GM18873 (cell line): ENCODE measurements around the gene LINC00305.

ENCODE experiments used
- ATAC-seq: cut with Tn5 transposase; IDR thresholded peaks from one replicate; pipeline ENCODE4 v1.9.1; 2021; ENCODE audit warnings: mild to moderate bottlenecking, moderate library complexity, moderate number of reproducible peaks; ENCODE audit not compliant: unreplicated experiment, low FRiP score

LINC00305 gene

GRCh38 chr18:64116571-64117175 is 32.2 kb downstream of the LINC00305 start:
- ATAC-seq, result no peak

GRCh38 chr18:64115881-64116280 is 33.0 kb downstream of the LINC00305 start:
- ATAC-seq, result no peak

GRCh38 chr18:64111950-64112349 is 36.9 kb downstream of the LINC00305 start:
- no peak for ATAC-seq

GRCh38 chr18:64110692-64111480 is 38.0 kb downstream of the LINC00305 start:
- no peak for ATAC-seq

GRCh38 chr18:64103986-64104385 is 44.9 kb downstream of the LINC00305 start:
- ATAC-seq, result no peak

GRCh38 chr18:64100116-64100922 is 48.6 kb downstream of the LINC00305 start:
- ATAC-seq, result peak; percentile 53

GRCh38 chr18:64099244-64099643 is 49.6 kb downstream of the LINC00305 start:
- ATAC-seq, result no peak

GRCh38 chr18:64097497-64097896 is 51.4 kb downstream of the LINC00305 start:
- ATAC-seq, result no peak

GRCh38 chr18:64095056-64095455 is 53.8 kb downstream of the LINC00305 start:
- ATAC-seq, result no peak

GRCh38 chr18:64094210-64094609 is 54.7 kb downstream of the LINC00305 start:
- no peak for ATAC-seq

- ATAC-seq, result peak; percentile 43
Measured at GRCh38 chr18:64091526-64091925, 57.4 kb downstream of the LINC00305 start.

GRCh38 chr18:64090876-64091275 is 58.0 kb downstream of the LINC00305 start:
- ATAC-seq, result peak; percentile 60

GRCh38 chr18:64083916-64084315 is 65.0 kb downstream of the LINC00305 start:
- ATAC-seq, result no peak

- ATAC-seq, result no peak
Measured at GRCh38 chr18:64082513-64082912, 66.4 kb downstream of the LINC00305 start.

GRCh38 chr18:64082054-64082453 is 66.8 kb downstream of the LINC00305 start:
- ATAC-seq, result no peak

GRCh38 chr18:64073971-64074370 is 74.9 kb downstream of the LINC00305 start:
- no peak for ATAC-seq

GRCh38 chr18:64055019-64055418 is 93.9 kb downstream of the LINC00305 start:
- ATAC-seq, result no peak

- ATAC-seq, result no peak
Measured at GRCh38 chr18:64053246-64053645, 95.6 kb downstream of the LINC00305 start.

GRCh38 chr18:64052772-64053171 is 96.1 kb downstream of the LINC00305 start:
- no peak for ATAC-seq

GRCh38 chr18:64044616-64045015 is 104.3 kb downstream of the LINC00305 start:
- ATAC-seq, result no peak

- ATAC-seq, result no peak
Measured at GRCh38 chr18:64042728-64043358, 106.0 kb downstream of the LINC00305 start.
